ENCODE data around the gene ACVR1.

Gene ACVR1

DNA sequence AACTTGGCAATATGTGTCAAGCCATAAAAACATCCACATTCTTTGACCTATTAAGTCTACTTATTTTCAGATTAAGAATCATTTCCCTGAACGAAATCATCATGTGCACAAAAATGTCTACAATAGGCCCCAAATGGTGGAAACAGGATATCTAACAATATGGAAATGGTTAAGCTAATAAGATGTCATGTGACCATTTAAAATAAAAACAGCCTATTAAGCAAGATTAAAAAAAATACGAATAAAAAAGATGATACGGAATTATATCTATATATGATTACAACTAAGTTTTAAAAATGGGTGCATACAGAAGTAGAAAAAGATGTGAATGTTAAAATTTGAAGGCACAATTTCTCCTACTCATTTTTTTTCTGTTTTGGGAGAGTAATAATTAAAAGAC is 128.8 kb downstream of the ACVR1 start:
- H3K27me3 ChIP-seq (ENCODE audit: control insufficient read depth in 1 of 2, insufficient read depth in 2 of 2, low read length in 2 of 2) = no peaks in the 10 kb centered on the region

DNA sequence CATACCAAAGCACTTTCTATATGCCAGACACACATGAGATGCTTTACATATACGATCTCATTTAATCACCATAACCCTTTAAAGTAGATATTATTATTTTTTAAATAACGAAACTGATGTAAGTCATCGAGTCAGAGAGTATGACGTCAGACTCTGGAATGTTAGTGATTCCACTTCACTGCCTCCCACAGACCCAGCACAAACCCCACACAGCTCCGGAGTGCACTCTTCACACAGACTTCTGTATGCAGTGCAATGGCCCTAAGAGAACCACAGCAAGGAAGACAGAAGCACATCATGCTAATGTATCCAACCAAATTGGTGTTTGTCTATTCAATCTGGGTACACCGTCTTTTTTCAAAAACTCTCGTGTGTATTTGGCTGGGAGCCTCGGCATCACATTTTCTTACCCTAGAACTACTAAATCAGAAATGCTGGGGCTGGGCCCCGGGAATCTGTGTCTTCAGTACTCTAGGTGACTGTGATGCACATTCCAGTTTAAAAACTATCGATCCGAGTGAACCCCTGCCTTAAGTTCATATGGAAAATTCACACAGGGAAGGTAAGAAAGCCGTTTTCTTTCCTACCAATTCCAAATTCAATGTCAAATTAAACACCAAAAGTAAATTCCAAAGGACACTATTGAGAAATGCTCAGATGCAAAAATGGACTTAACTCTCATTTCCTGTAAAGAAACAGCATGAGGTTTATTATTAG is 129.7 kb downstream of the ACVR1 start:
- H3K9me3 ChIP-seq (ENCODE audit: low read length) = no peaks in the 10 kb centered on the region
- no peak overlapping the region for H3K27ac ChIP-seq (ENCODE audit: low read depth, low read length)
- H3K4me1 ChIP-seq (ENCODE audit: insufficient read depth, low read length) = peaks cover 4% of the 10 kb centered on the region
- no peaks in the 10 kb centered on the region for H3K27me3 ChIP-seq (ENCODE audit: control insufficient read depth in 1 of 2, insufficient read depth in 2 of 2, low read length in 2 of 2)
- no peak overlapping the region for H3K9ac ChIP-seq (ENCODE audit: low read length)
- H3K36me3 ChIP-seq (ENCODE audit: insufficient read depth, low read length) = peaks cover 12% of the 10 kb centered on the region
- H3K4me3 ChIP-seq (ENCODE audit: low read depth in 1 of 2, low read length in 2 of 2) = no peak overlapping the region

More for the DNA sequence above, 128.8 kb downstream of the ACVR1 start:
- Histone ChIP-seq H3K4me3 (ENCODE audit: low read depth in 1 of 2, low read length in 2 of 2) (no peak overlapping the region), H3K4me1 (ENCODE audit: insufficient read depth, low read length) (peaks cover 5% of the 10 kb centered on the region), H3K9ac (ENCODE audit: low read length) (no peak overlapping the region), H3K9me3 (ENCODE audit: low read length) (no peaks in the 10 kb centered on the region), H3K36me3 (ENCODE audit: insufficient read depth, low read length) (peaks cover 12% of the 10 kb centered on the region), H3K27ac (ENCODE audit: low read depth, low read length) (no peak overlapping the region)

- H3K36me3 ChIP-seq (ENCODE audit: insufficient read depth, low read length) = peaks cover 3% of the 10 kb centered on the region
- no peak overlapping the region for H3K27ac ChIP-seq (ENCODE audit: low read depth, low read length)
- H3K27me3 ChIP-seq (ENCODE audit: control insufficient read depth in 1 of 2, insufficient read depth in 2 of 2, low read length in 2 of 2) = no peaks in the 10 kb centered on the region
- H3K4me1 ChIP-seq (ENCODE audit: insufficient read depth, low read length) = no peaks in the 10 kb centered on the region
- no peak overlapping the region for H3K9ac ChIP-seq (ENCODE audit: low read length)
- no peak overlapping the region for H3K4me3 ChIP-seq (ENCODE audit: low read depth in 1 of 2, low read length in 2 of 2)
- H3K9me3 ChIP-seq (ENCODE audit: low read length) = no peaks in the 10 kb centered on the region
Measured at GRCh38 chr2:157744571-157745076, 131.5 kb downstream of the ACVR1 start.

GRCh38 chr2:157743051-157743450 is 133.1 kb downstream of the ACVR1 start:
- Histone ChIP-seq H3K27me3 (ENCODE audit: control insufficient read depth in 1 of 2, insufficient read depth in 2 of 2, low read length in 2 of 2) (no peaks in the 10 kb centered on the region), H3K36me3 (ENCODE audit: insufficient read depth, low read length) (peaks cover 5% of the 10 kb centered on the region), H3K9ac (ENCODE audit: low read length) (no peak overlapping the region), H3K27ac (ENCODE audit: low read depth, low read length) (no peak overlapping the region), H3K4me3 (ENCODE audit: low read depth in 1 of 2, low read length in 2 of 2) (no peak overlapping the region), H3K4me1 (ENCODE audit: insufficient read depth, low read length) (no peaks in the 10 kb centered on the region), H3K9me3 (ENCODE audit: low read length) (no peaks in the 10 kb centered on the region)

GRCh38 chr2:157741819-157742484 is 134.2 kb downstream of the ACVR1 start:
- Histone ChIP-seq H3K9ac (ENCODE audit: low read length) (no peak overlapping the region), H3K27me3 (ENCODE audit: control insufficient read depth in 1 of 2, insufficient read depth in 2 of 2, low read length in 2 of 2) (no peaks in the 10 kb centered on the region), H3K4me1 (ENCODE audit: insufficient read depth, low read length) (no peaks in the 10 kb centered on the region), H3K36me3 (ENCODE audit: insufficient read depth, low read length) (peaks cover 12% of the 10 kb centered on the region), H3K27ac (ENCODE audit: low read depth, low read length) (no peak overlapping the region), H3K9me3 (ENCODE audit: low read length) (no peaks in the 10 kb centered on the region), H3K4me3 (ENCODE audit: low read depth in 1 of 2, low read length in 2 of 2) (no peak overlapping the region)

GRCh38 chr2:157737656-157738055 is 138.5 kb downstream of the ACVR1 start:
- Histone ChIP-seq H3K4me3 (ENCODE audit: low read depth in 1 of 2, low read length in 2 of 2) (no peak overlapping the region), H3K4me1 (ENCODE audit: insufficient read depth, low read length) (no peaks in the 10 kb centered on the region), H3K27ac (ENCODE audit: low read depth, low read length) (no peak overlapping the region), H3K36me3 (ENCODE audit: insufficient read depth, low read length) (peaks cover 35% of the 10 kb centered on the region), H3K9me3 (ENCODE audit: low read length) (no peaks in the 10 kb centered on the region), H3K27me3 (ENCODE audit: control insufficient read depth in 1 of 2, insufficient read depth in 2 of 2, low read length in 2 of 2) (no peaks in the 10 kb centered on the region), H3K9ac (ENCODE audit: low read length) (no peak overlapping the region)

GRCh38 chr2:157735532-157735931 is 140.6 kb downstream of the ACVR1 start:
- no peaks in the 10 kb centered on the region for H3K4me1 ChIP-seq (ENCODE audit: insufficient read depth, low read length)
- H3K27ac ChIP-seq (ENCODE audit: low read depth, low read length) = no peak overlapping the region

DNA sequence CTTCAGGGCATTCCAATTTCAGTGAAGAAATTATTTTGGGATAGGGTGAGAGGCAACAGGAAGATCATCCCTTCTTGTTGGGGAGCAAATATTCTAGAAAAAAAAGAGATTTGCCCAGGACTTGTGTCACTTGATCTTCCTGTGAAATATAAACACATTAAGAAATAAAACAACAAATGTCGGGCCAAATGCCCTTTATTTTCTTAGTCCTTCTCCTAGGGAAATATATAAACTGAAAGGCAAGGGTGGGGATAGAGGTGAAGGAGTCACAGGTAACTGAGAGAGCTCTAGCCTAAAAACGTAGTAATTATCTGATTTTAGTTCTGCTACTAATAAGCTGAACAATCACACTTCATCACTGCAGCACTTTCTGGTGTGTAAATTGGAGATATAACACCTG is 142.9 kb downstream of the ACVR1 start:
- H3K4me3 ChIP-seq (ENCODE audit: low read depth in 1 of 2, low read length in 2 of 2) = no peak overlapping the region
- H3K9ac ChIP-seq (ENCODE audit: low read length) = no peak overlapping the region
- peaks cover 33% of the 10 kb centered on the region for H3K36me3 ChIP-seq (ENCODE audit: insufficient read depth, low read length)
- no peaks in the 10 kb centered on the region for H3K27me3 ChIP-seq (ENCODE audit: control insufficient read depth in 1 of 2, insufficient read depth in 2 of 2, low read length in 2 of 2)
- no peaks in the 10 kb centered on the region for H3K4me1 ChIP-seq (ENCODE audit: insufficient read depth, low read length)
- H3K27ac ChIP-seq (ENCODE audit: low read depth, low read length) = no peak overlapping the region
- no peaks in the 10 kb centered on the region for H3K9me3 ChIP-seq (ENCODE audit: low read length)

More at GRCh38 chr2:157735532-157735931, 140.6 kb downstream of the ACVR1 start:
- no peaks in the 10 kb centered on the region for H3K9me3 ChIP-seq (ENCODE audit: low read length)
- no peak overlapping the region for H3K4me3 ChIP-seq (ENCODE audit: low read depth in 1 of 2, low read length in 2 of 2)
- H3K27me3 ChIP-seq (ENCODE audit: control insufficient read depth in 1 of 2, insufficient read depth in 2 of 2, low read length in 2 of 2) = no peaks in the 10 kb centered on the region
- H3K9ac ChIP-seq (ENCODE audit: low read length) = no peak overlapping the region
- H3K36me3 ChIP-seq (ENCODE audit: insufficient read depth, low read length) = peaks cover 37% of the 10 kb centered on the region

- Histone ChIP-seq H3K4me3 (ENCODE audit: low read depth in 1 of 2, low read length in 2 of 2) (no peak overlapping the region), H3K36me3 (ENCODE audit: insufficient read depth, low read length) (peaks cover 28% of the 10 kb centered on the region), H3K27ac (ENCODE audit: low read depth, low read length) (no peak overlapping the region), H3K9me3 (ENCODE audit: low read length) (no peaks in the 10 kb centered on the region), H3K9ac (ENCODE audit: low read length) (no peak overlapping the region), H3K4me1 (ENCODE audit: insufficient read depth, low read length) (no peaks in the 10 kb centered on the region), H3K27me3 (ENCODE audit: control insufficient read depth in 1 of 2, insufficient read depth in 2 of 2, low read length in 2 of 2) (no peaks in the 10 kb centered on the region)
Measured at GRCh38 chr2:157732596-157732995, 143.5 kb downstream of the ACVR1 start.

DNA sequence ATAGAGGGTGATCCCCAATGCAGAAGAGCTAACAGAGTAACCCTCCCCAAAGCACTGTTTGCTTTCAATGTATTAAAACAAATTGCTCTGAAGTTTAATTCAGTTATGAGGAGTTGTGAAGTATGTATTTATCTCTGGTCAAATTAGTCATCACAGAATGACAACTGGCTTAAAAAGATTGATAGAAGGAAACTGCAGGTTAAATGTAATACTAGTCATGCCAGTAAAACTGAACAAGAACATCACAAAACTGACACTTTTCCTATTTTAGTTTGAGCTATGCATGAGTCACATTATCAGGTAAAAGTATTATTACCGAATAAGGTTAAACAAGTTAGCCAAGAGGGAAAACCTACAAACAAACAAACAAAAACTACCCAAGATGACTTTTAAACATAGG is 148.4 kb downstream of the ACVR1 start:
- Histone ChIP-seq H3K9ac (ENCODE audit: low read length) (no peak overlapping the region), H3K36me3 (ENCODE audit: insufficient read depth, low read length) (peaks cover 6% of the 10 kb centered on the region), H3K4me3 (ENCODE audit: low read depth in 1 of 2, low read length in 2 of 2) (no peak overlapping the region), H3K27me3 (ENCODE audit: control insufficient read depth in 1 of 2, insufficient read depth in 2 of 2, low read length in 2 of 2) (no peaks in the 10 kb centered on the region), H3K27ac (ENCODE audit: low read depth, low read length) (no peak overlapping the region), H3K4me1 (ENCODE audit: insufficient read depth, low read length) (no peaks in the 10 kb centered on the region), H3K9me3 (ENCODE audit: low read length) (peaks cover under 1% of the 10 kb centered on the region)

GRCh38 chr2:157726946-157727345 is 149.2 kb downstream of the ACVR1 start:
- no peak overlapping the region for H3K9ac ChIP-seq (ENCODE audit: low read length)
- no peak overlapping the region for H3K4me3 ChIP-seq (ENCODE audit: low read depth in 1 of 2, low read length in 2 of 2)
- no peaks in the 10 kb centered on the region for H3K4me1 ChIP-seq (ENCODE audit: insufficient read depth, low read length)
- H3K36me3 ChIP-seq (ENCODE audit: insufficient read depth, low read length) = peaks cover 4% of the 10 kb centered on the region
- H3K9me3 ChIP-seq (ENCODE audit: low read length) = peaks cover 4% of the 10 kb centered on the region
- H3K27me3 ChIP-seq (ENCODE audit: control insufficient read depth in 1 of 2, insufficient read depth in 2 of 2, low read length in 2 of 2) = no peaks in the 10 kb centered on the region
- no peak overlapping the region for H3K27ac ChIP-seq (ENCODE audit: low read depth, low read length)

Measured in muscle layer of colon (tissue), 2 donors.